ENCODE data around the gene SYNJ1.

SYNJ1 gene

GRCh38 chr21:32726839-32727686 is 750 bp downstream of the SYNJ1 start:
- TF ChIP-seq, protein P1, sequence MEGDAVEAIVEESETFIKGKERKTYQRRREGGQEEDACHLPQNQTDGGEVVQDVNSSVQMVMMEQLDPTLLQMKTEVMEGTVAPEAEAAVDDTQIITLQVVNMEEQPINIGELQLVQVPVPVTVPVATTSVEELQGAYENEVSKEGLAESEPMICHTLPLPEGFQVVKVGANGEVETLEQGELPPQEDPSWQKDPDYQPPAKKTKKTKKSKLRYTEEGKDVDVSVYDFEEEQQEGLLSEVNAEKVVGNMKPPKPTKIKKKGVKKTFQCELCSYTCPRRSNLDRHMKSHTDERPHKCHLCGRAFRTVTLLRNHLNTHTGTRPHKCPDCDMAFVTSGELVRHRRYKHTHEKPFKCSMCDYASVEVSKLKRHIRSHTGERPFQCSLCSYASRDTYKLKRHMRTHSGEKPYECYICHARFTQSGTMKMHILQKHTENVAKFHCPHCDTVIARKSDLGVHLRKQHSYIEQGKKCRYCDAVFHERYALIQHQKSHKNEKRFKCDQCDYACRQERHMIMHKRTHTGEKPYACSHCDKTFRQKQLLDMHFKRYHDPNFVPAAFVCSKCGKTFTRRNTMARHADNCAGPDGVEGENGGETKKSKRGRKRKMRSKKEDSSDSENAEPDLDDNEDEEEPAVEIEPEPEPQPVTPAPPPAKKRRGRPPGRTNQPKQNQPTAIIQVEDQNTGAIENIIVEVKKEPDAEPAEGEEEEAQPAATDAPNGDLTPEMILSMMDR (IDR thresholded peaks at IDR 0.05; ENCODE audit: insufficient read depth, low read depth, low read length, missing control alignments): no peak
- peak overlapping the region; percentile 56 for H3K4me3 ChIP-seq (ENCODE audit: low read depth, low read length)

DNA sequence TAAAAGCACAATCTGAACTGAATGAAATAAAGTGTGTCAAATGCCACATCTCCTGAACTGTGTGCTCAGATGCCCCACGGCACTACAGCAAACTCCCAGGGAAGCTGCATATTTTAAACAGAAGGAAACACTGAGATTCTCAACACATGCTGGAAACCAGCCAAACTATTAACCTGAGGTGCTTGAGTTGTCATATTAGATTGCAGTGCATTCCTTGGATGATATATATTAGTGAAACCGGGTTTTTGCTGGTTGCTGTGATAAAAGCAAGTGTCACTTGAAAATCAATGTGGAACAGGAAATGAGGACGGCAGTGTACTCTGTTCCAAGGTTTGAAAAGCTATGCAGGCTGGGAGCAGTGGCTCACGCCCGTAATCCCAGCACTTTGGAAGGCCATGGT is 8.7 kb downstream of the SYNJ1 start:
- H3K4me3 ChIP-seq (ENCODE audit: low read depth, low read length): no peak overlapping the region
- TF ChIP-seq, protein P1 (IDR thresholded peaks at IDR 0.05; ENCODE audit: insufficient read depth, low read depth, low read length, missing control alignments): no peak
- no peak for DNase-seq (ENCODE audit: low read depth)

More at GRCh38 chr21:32726839-32727686, 750 bp downstream of the SYNJ1 start:
- DNase-seq (ENCODE audit: low read depth): peak; percentile 29

DNA sequence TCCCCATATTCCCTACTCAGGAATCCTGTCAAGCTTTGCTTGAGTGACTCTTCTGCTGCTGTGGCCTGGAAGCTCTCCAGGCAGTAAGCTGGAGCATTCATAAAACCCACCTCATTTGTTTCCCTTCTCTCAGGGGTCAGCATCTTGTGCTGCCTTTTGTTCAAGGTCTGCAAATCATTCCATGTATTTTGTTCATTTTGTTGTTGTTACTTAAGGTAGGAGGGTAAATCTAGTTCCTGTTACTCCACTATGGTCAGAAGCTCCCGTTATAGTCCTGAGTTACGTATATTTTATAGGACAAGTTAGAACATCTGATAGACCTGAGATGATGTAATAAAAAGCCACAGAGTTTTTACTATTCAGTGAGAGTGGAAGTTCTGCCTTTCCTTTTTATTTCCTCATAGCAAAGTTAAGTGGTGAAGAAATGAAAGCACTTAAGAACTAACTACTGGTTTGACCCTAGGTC is 9.9 kb downstream of the SYNJ1 start:
- TF ChIP-seq, protein P1 (IDR thresholded peaks at IDR 0.05; ENCODE audit: insufficient read depth, low read depth, low read length, missing control alignments): no peak
- DNase-seq (ENCODE audit: low read depth): no peak
- no peak overlapping the region for H3K4me3 ChIP-seq (ENCODE audit: low read depth, low read length)

GRCh38 chr21:32716486-32716885 is 11.3 kb downstream of the SYNJ1 start:
- no peak for DNase-seq (ENCODE audit: low read depth)
- H3K4me3 ChIP-seq (ENCODE audit: low read depth, low read length): no peak overlapping the region
- TF ChIP-seq, protein P1 (IDR thresholded peaks at IDR 0.05; ENCODE audit: insufficient read depth, low read depth, low read length, missing control alignments): no peak

DNA sequence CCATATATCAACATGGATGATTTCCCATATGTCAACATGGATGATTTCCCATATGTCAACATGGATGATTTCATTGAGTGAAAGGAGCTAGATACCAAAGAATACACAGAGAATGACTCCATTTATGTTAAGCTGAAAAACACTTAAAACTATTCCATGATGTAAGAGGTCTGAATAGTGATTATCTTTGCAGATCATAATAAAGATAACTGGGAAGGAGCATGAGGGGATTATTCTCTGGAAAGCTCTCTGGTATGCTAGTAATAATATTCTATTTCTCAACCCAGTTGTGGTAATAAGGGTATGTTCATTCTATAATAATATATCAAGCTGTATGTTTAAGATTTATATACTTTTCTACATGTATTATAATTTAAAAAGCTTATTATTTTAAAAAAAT is 14.1 kb downstream of the SYNJ1 start:
- no peak overlapping the region for H3K4me3 ChIP-seq (ENCODE audit: low read depth, low read length)
- TF ChIP-seq, protein P1 (IDR thresholded peaks at IDR 0.05; ENCODE audit: insufficient read depth, low read depth, low read length, missing control alignments): no peak
- no peak for DNase-seq (ENCODE audit: low read depth)

DNA sequence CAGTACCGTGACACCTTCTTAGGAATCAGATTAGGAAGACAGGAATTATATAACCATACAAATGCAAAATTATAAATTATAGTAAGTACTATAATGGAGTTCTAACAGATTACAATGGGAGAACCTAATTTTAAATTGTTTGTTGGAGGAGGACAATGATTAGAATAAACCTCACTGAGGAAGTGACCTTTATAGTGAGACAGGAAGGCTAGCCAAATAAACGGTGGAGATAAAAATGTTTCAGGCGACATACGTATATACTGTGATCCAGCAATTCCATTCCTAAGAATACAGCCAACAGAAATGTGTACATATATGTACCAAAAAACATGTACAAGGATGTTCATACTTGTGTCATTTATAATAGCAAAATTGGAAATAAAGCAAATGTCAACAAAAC is 15.2 kb downstream of the SYNJ1 start:
- no peak for DNase-seq (ENCODE audit: low read depth)
- TF ChIP-seq, protein P1 (IDR thresholded peaks at IDR 0.05; ENCODE audit: insufficient read depth, low read depth, low read length, missing control alignments): no peak
- no peak overlapping the region for H3K4me3 ChIP-seq (ENCODE audit: low read depth, low read length)
